GM12891 (cell line): Measurements from ENCODE around the gene ELOVL3.
"Not testable (repeated sequence)": the region's sequence is repeated elsewhere in the genome, so short reads cannot be mapped to it uniquely, and the experiment has no call there.

Source experiments
- PAX5 ChIP-seq: IDR thresholded peaks from 2 replicates; pipeline ENCODE4 v1.6.1; 2011; ENCODE audit warnings: low read length, moderate library complexity, mild to moderate bottlenecking; ENCODE audit not compliant: insufficient read depth, severe bottlenecking
- POLR2A ChIP-seq: IDR thresholded peaks from 2 replicates; pipeline ENCODE4 v1.6.1; 2011; ENCODE audit warnings: low read depth, low read length, control low read depth
- POLR2AphosphoS5 ChIP-seq: IDR thresholded peaks from 2 replicates; pipeline ENCODE4 v1.6.1; 2011; ENCODE audit warnings: low read depth, low read length, control low read depth
- POU2F2 ChIP-seq: IDR thresholded peaks from 2 replicates; pipeline ENCODE4 v1.6.1; 2011; ENCODE audit warnings: low read depth, mild to moderate bottlenecking, control low read depth, low read length, moderate library complexity
- SPI1 ChIP-seq: IDR thresholded peaks from 2 replicates; pipeline ENCODE4 v1.6.1; 2011; ENCODE audit warnings: low read depth, low read length, control low read depth
- TAF1 ChIP-seq: IDR thresholded peaks from 2 replicates; pipeline ENCODE4 v1.6.1; 2011; ENCODE audit warnings: low read depth, low read length, control low read depth

DNA sequence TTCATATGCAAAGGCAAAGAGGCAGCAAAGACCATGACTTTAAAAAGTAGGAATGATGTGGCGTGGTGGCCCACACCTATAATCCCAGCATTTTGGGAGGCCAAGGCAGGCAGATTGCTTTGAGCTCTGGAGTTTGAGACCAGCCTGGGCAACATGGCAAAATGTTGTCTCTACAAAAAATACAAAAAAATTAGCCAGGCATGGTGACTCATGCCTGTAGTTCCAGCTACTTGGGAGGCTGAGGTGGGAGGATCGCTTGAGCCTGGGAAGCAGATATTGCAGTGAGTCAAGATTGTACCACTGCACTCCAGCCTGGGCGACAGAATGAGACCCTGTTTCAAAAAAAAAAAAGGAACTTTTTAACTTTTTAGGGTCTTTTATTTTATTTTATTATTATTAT is 26.4 kb downstream of the ELOVL3 start:
- not testable (repeated sequence) for TF ChIP-seq POLR2A, POLR2AphosphoS5, TAF1, SPI1, POU2F2, PAX5
